Activated CD4-positive, alpha-beta memory T cell treated with anti-CD3 and anti-CD28 coated beads, Interleukin-2, amount 10 ng/mL, durations not matched to agents 7 days and 5 days (primary cell): ENCODE results near the gene SNW1. TPM values are rescaled to one million over a fixed set of nuclear protein-coding genes. Genes with fewer than 3 reads are reported as not detected.
A peak's percentile ranks its signal among the peaks of the same experiment; 100 is the strongest.

Source experiments
- CTCF ChIA-PET: fragments of 350-600 bp; sonication (Branson Sonifier 250); formaldehyde crosslinking; loops from one replicate; lab custom pipeline; 2021; ENCODE audit warnings: antibody characterized with exemption, inconsistent platforms; lab: Charles Lee
- POLR2A ChIA-PET: fragments of 350-600 bp; sonication (Branson Sonifier 250); formaldehyde crosslinking; loops from one replicate; lab custom pipeline; 2021; ENCODE audit warnings: antibody characterized with exemption; lab: Charles Lee
- DNase-seq: peaks from one replicate; pipeline ENCODE4 v3.0.0-alpha.2; 2020
- H3K27ac Mint-ChIP-seq: one replicate; pipeline ENCODE4 v1.8.0; 2021; ENCODE audit warnings: mild to moderate bottlenecking, mixed read lengths
- H3K27me3 Mint-ChIP-seq: one replicate; pipeline ENCODE4 v1.8.0; 2021; ENCODE audit warnings: mixed read lengths
- H3K36me3 Mint-ChIP-seq: one replicate; pipeline ENCODE4 v1.8.0; 2021; ENCODE audit warnings: low read depth, mixed read lengths
- H3K4me1 Mint-ChIP-seq: one replicate; pipeline ENCODE4 v1.8.0; 2021; ENCODE audit warnings: mixed read lengths
- H3K4me3 Mint-ChIP-seq: one replicate; pipeline ENCODE4 v1.8.0; 2021; ENCODE audit warnings: mild to moderate bottlenecking, mixed read lengths
- H3K9me3 Mint-ChIP-seq: one replicate; pipeline ENCODE4 v1.8.0; 2021; ENCODE audit warnings: mixed read lengths
- total RNA-seq, 2 experiments: library from RNA; stranded (reverse); gene quantifications; one replicate each; pipeline ENCODE4 v1.2.3, GENCODE V29; 2021

SNW1 gene
- total RNA-seq, 2 experiments from 2014 or later, result 117 to 120 TPM

DNA sequence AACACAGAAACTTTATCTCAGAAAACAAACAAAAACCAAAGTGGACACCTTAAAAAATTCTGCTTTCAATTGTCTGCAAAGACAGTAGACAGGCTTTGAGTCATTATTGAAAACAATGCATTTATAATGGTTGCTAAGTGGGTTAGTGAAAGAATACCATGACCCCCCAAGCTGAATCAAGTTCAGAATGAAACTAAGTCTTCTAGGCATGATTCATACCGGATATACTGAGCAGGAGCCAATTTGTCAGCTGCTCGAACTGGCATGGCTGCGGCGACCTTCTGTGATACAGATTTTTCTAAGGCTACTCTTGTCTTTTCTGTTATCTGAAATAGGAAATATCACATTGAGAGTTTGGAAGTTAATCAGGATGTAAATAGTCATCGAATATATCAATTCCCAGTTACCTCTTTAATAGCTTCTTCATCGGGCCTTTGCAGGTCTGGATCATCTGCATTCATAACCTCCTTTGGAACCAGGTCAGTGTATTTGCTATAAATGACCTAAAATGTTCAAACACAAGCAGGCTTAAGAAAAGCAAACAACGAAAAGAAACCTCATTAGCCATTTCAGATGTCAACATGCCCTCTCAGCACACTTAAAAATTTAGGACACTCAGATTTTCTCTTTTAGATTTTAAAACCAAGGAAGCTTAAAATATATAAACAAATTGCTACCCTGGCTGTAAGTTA lies 22.3 kb downstream of the SNW1 start:
- DNase-seq, result peak; percentile 49
- no peaks in the 10 kb centered on the region for H3K27me3 Mint-ChIP-seq
- no peaks in the 10 kb centered on the region for H3K9me3 Mint-ChIP-seq
- POLR2A ChIA-PET, result interaction anchor here (0.7 to 2.0 kb wide), 4 partner anchors 16 to 27 kb away, joined by 3 to 11 read pairs (median 4); partner anchors contain the start of gene SNW1
- H3K36me3 Mint-ChIP-seq, result peaks cover 54% of the 10 kb centered on the region
- H3K4me3 Mint-ChIP-seq, result peak overlapping the region; percentile 8
- H3K27ac Mint-ChIP-seq, result peak overlapping the region; percentile 74
- peaks cover 34% of the 10 kb centered on the region for H3K4me1 Mint-ChIP-seq
- CTCF ChIA-PET, result no interaction called here

GRCh38 chr14:77730976-77731497 lies 29.9 kb downstream of the SNW1 start:
- Mint-ChIP-seq H3K9me3 (no peaks in the 10 kb centered on the region), H3K27me3 (no peaks in the 10 kb centered on the region), H3K27ac (no peak overlapping the region), H3K4me3 (no peak overlapping the region), H3K4me1 (peaks cover 4% of the 10 kb centered on the region), H3K36me3 (peaks cover 70% of the 10 kb centered on the region)
- ChIA-PET POLR2A (no interaction called here), CTCF (no interaction called here)
- DNase-seq, result no peak

- no peaks in the 10 kb centered on the region for H3K9me3 Mint-ChIP-seq
- H3K27ac Mint-ChIP-seq, result no peak overlapping the region
- H3K4me1 Mint-ChIP-seq, result no peaks in the 10 kb centered on the region
- peaks cover 86% of the 10 kb centered on the region for H3K36me3 Mint-ChIP-seq
- no peaks in the 10 kb centered on the region for H3K27me3 Mint-ChIP-seq
- CTCF ChIA-PET, result interaction anchor here (1.0 kb wide), 1 partner anchor 10 kb away, joined by 6 read pairs; no protein-coding TSS in a partner anchor
- POLR2A ChIA-PET, result interaction anchor here (0.5 to 0.9 kb wide), 2 partner anchors 17 to 123 kb away, joined by 3 to 4 read pairs; no protein-coding TSS in a partner anchor
- no peak for DNase-seq
- H3K4me3 Mint-ChIP-seq, result no peak overlapping the region
Measured at GRCh38 chr14:77722301-77722700, 38.7 kb downstream of the SNW1 start.

GRCh38 chr14:77721437-77721836 lies 39.5 kb downstream of the SNW1 start:
- DNase-seq, result no peak
- peaks cover 82% of the 10 kb centered on the region for H3K36me3 Mint-ChIP-seq
- no peak overlapping the region for H3K4me3 Mint-ChIP-seq
- CTCF ChIA-PET, result no interaction called here
- H3K9me3 Mint-ChIP-seq, result no peaks in the 10 kb centered on the region
- H3K27me3 Mint-ChIP-seq, result no peaks in the 10 kb centered on the region
- POLR2A ChIA-PET, result interaction anchor here (1.0 kb wide), 1 partner anchor 40 kb away, joined by 3 read pairs; no protein-coding TSS in a partner anchor
- no peak overlapping the region for H3K27ac Mint-ChIP-seq
- no peaks in the 10 kb centered on the region for H3K4me1 Mint-ChIP-seq

DNA sequence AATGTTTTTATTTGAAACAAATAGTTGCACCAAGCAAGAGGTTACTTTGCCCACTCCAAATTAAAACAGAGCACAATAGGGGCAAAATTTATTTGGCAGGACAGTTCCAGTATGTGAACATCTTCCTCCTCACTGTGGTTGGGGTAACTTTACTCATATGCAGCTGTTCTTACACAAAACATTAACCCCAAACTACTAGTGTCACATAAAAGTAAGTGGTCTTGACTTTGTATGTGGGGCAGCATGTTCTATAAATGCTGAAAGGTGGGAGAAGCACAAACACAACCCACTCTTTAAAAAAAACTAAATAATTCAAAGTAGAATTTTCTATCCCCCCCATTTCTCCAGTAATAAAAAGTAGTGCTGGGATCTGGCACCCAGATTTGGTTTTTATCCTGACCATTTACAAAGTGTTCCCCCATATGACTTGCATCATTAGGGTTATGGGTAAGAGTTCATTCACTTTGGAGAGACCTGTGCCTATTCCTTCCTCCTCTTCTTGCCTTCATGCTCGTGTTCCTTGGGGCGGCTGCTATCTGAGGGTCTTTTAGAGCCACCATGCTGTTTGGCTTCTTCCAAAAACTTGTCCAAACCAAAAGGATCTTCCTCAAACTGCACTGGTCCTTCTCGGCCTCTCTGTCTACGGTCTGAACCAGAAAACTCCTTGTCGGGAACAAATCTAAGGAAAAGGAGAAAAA lies 43.2 kb downstream of the SNW1 start:
- Mint-ChIP-seq H3K27ac (no peak overlapping the region), H3K36me3 (peaks cover 76% of the 10 kb centered on the region), H3K4me1 (peaks cover 10% of the 10 kb centered on the region), H3K4me3 (no peak overlapping the region), H3K27me3 (no peaks in the 10 kb centered on the region), H3K9me3 (no peaks in the 10 kb centered on the region)
- POLR2A ChIA-PET, result interaction anchor here (1.3 kb wide), 1 partner anchor 9 kb away, joined by 3 read pairs; no protein-coding TSS in a partner anchor
- CTCF ChIA-PET, result interaction anchor here (0.6 to 0.9 kb wide), 2 partner anchors 8 to 16 kb away, joined by 3 to 4 read pairs; no protein-coding TSS in a partner anchor
- DNase-seq, result no peak

- H3K4me3 Mint-ChIP-seq, result no peak overlapping the region
- no peaks in the 10 kb centered on the region for H3K27me3 Mint-ChIP-seq
- H3K36me3 Mint-ChIP-seq, result peaks cover 64% of the 10 kb centered on the region
Measured at GRCh38 chr14:77714926-77715325, 46.0 kb downstream of the SNW1 start.

GRCh38 chr14:77710364-77710763 lies 50.6 kb downstream of the SNW1 start:
- CTCF ChIA-PET, result interaction anchor here (0.6 kb wide), 1 partner anchor 146 kb away, joined by 4 read pairs; no protein-coding TSS in a partner anchor

More at GRCh38 chr14:77714926-77715325, 46.0 kb downstream of the SNW1 start:
- ChIA-PET POLR2A (no interaction called here), CTCF (no interaction called here)
- Mint-ChIP-seq H3K9me3 (no peaks in the 10 kb centered on the region), H3K27ac (peak overlapping the region; percentile 2), H3K4me1 (peaks cover 17% of the 10 kb centered on the region)
- DNase-seq, result no peak

DNA sequence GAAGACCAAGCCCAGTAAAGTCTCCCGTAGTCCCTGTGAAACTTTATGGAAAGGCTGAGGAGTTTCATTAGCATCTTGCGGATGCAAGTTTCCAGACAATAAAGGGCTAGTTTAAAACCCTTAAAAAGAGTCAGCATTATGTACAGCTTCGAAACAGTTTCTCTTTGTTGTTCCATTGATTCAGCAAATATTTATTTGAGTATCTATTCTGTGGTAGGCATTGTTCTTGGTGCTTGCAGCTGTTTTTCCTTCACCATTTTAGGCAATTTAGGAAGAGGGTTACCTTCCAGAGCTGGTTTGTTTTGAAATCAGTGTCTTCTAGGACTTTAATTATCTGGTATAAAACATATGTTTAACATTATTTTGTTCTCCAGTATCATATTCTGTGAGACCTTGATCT lies 51.5 kb downstream of the SNW1 start:
- H3K4me1 Mint-ChIP-seq, result peaks cover 40% of the 10 kb centered on the region

More at GRCh38 chr14:77710364-77710763, 50.6 kb downstream of the SNW1 start:
- POLR2A ChIA-PET, result no interaction called here
- H3K27me3 Mint-ChIP-seq, result no peaks in the 10 kb centered on the region
- H3K4me3 Mint-ChIP-seq, result no peak overlapping the region
- peaks cover 45% of the 10 kb centered on the region for H3K4me1 Mint-ChIP-seq
- no peak overlapping the region for H3K27ac Mint-ChIP-seq
- no peaks in the 10 kb centered on the region for H3K9me3 Mint-ChIP-seq
- no peak for DNase-seq
- H3K36me3 Mint-ChIP-seq, result peaks cover 41% of the 10 kb centered on the region

DNA sequence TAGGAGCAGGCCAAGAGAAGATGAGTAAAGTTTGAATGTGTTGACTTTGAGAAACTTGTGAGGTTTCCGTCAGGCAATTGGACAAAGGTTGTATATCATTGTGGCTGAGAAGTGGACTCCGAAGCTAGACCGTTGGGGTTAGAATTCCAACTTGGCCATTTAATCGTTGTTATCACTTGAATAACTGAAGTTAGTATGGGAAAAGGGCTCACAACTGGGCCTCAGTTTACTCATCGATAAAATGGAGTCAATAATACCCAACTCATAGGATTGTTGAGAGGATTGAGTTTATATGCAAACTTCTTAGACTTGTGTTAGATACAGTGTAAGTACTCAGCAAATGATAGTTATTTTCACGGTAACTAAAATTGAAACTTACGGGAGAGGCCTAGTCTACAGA lies 52.2 kb downstream of the SNW1 start:
- H3K4me1 Mint-ChIP-seq, result peaks cover 40% of the 10 kb centered on the region
- CTCF ChIA-PET, result interaction anchor here (1.3 to 2.0 kb wide), 2 partner anchors 249 to 250 kb away, joined by 6 to 8 read pairs; no protein-coding TSS in a partner anchor
- POLR2A ChIA-PET, result interaction anchor here (0.6 to 4.3 kb wide), 10 partner anchors 9 to 250 kb away, joined by 3 to 26 read pairs (median 3); partner anchors contain the start of genes AHSA1, SNW1 and VIPAS39

More for the DNA sequence above, 51.5 kb downstream of the SNW1 start:
- Mint-ChIP-seq H3K27me3 (no peaks in the 10 kb centered on the region), H3K27ac (no peak overlapping the region), H3K36me3 (peaks cover 33% of the 10 kb centered on the region), H3K4me3 (peak overlapping the region; percentile 96), H3K9me3 (no peaks in the 10 kb centered on the region)
- no peak for DNase-seq
- ChIA-PET CTCF (interaction anchor here (0.6 kb wide), 1 partner anchor 9 kb away, joined by 4 read pairs; no protein-coding TSS in a partner anchor), POLR2A (interaction anchor here (1.5 to 4.3 kb wide), 4 partner anchors 18 to 251 kb away, joined by 3 to 26 read pairs (median 10); partner anchors contain the start of genes AHSA1, SNW1 and VIPAS39)

GRCh38 chr14:77707724-77708408 lies 53.1 kb downstream of the SNW1 start, which contains the start of the genes ALKBH1 and SLIRP:
TSS of gene ALKBH1 (minus strand) at chr14:77708023. CDS start at chr14:77708004, 19 bp downstream.
TSS of gene SLIRP (plus strand) at chr14:77708103. CDS start at chr14:77708112, 9 bp downstream.
- DNase-seq, result peak; percentile 89
- Mint-ChIP-seq H3K9me3 (no peaks in the 10 kb centered on the region), H3K4me3 (peak within 1 kb of the TSS; percentile 96), H3K27me3 (no peaks in the 10 kb centered on the region), H3K4me1 (peaks cover 38% of the 10 kb centered on the region), H3K36me3 (peaks cover 26% of the 10 kb centered on the region), H3K27ac (peak within 1 kb of the TSS; percentile 85)
- CTCF ChIA-PET, result interaction anchor here (0.6 to 2.0 kb wide), 3 partner anchors 248 to 391 kb away, joined by 4 to 8 read pairs (median 6); no protein-coding TSS in a partner anchor
- POLR2A ChIA-PET, result interaction anchor here (0.6 to 4.3 kb wide), 11 partner anchors 10 to 249 kb away, joined by 3 to 26 read pairs (median 3); partner anchors contain the start of genes AHSA1, SNW1 and VIPAS39

More for the DNA sequence above, 52.2 kb downstream of the SNW1 start:
- Mint-ChIP-seq H3K36me3 (peaks cover 32% of the 10 kb centered on the region), H3K4me3 (peak overlapping the region; percentile 96), H3K27ac (peak overlapping the region; percentile 85), H3K27me3 (no peaks in the 10 kb centered on the region), H3K9me3 (no peaks in the 10 kb centered on the region)
- DNase-seq, result no peak

DNA sequence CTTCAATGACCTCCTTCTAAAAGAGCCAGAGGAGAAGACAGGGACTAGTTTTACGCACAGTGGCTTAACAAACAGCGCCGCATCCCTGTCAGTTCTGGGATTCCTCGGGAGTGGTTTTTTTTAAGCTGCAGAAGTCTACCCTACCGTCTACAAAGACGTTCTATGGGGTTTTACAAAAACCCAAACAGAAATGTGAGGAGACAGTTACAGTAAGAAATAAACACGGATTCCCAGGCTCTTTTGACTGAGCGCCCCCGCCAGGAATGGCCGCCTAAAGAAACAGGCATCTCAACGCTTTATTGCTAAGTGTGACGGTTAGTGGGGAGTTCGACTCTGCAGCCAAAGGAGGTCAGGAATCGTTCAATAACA lies 53.6 kb downstream of the SNW1 start:
- DNase-seq, result no peak
- H3K27ac Mint-ChIP-seq, result peak overlapping the region; percentile 85
- H3K4me3 Mint-ChIP-seq, result peak overlapping the region; percentile 96
- peaks cover 36% of the 10 kb centered on the region for H3K4me1 Mint-ChIP-seq
- POLR2A ChIA-PET, result interaction anchor here (4.2 to 4.3 kb wide), 2 partner anchors 54 to 249 kb away, joined by 18 to 26 read pairs; partner anchors contain the start of genes AHSA1, SNW1 and VIPAS39
- H3K27me3 Mint-ChIP-seq, result no peaks in the 10 kb centered on the region
- CTCF ChIA-PET, result interaction anchor here (0.6 to 2.0 kb wide), 2 partner anchors 247 to 391 kb away, joined by 4 to 6 read pairs; no protein-coding TSS in a partner anchor
- H3K9me3 Mint-ChIP-seq, result no peaks in the 10 kb centered on the region
- H3K36me3 Mint-ChIP-seq, result peaks cover 22% of the 10 kb centered on the region
